Superior temporal gyrus (tissue), 1 donor: Measurements from ENCODE around the gene CDH18.

Experiments used
- DNase-seq: peaks from one replicate; pipeline ENCODE4 v3.0.0-alpha.2; 2016; ENCODE audit errors: extremely low spot score

Gene CDH18

DNA sequence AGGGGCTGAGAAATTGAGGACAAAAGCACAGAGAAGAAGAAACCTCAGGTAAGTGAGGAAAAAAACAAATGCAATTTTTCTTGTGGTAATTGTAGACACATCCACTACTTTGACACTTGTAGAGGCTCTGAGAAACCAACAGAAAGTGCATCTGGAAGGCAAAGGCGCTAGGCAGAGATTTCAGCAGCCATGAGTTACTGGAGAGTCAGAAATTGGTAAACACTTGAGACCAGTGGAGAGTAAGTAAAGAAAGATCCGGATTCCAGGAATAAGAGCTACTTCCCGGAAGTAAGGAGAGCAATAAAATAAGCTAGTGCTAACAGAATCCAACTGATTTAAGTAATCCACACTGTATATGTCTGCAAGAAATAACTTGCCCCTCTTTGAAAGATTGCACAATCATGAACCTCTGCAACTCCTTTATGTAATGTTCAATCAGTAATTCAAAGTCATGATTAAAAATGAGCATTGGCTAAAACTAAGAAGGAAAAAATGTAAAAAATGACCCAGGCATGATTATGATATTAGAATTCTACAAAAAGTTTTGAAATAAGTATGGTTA is 382.1 kb downstream of the CDH18 start:
- DNase-seq = no peak

DNA sequence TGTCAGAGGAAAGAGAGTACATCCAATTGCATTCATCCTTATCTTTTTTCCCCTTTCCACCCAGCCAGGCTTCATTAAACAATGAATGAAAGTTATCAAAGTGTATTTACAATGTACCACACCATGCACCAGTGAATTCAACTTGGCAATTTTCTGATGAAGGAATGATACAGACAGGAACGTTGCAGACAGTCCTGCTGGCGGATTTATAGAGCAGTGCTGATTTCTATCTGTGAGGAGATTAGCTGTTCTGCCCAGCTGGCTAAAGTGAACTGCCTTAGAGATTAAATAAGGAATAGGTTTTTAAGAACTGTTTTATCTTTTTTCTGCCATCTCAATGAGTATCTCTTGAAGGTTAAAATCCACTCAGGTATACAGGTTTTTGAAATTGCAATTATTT is 403.9 kb downstream of the CDH18 start:
- no peak for DNase-seq

DNA sequence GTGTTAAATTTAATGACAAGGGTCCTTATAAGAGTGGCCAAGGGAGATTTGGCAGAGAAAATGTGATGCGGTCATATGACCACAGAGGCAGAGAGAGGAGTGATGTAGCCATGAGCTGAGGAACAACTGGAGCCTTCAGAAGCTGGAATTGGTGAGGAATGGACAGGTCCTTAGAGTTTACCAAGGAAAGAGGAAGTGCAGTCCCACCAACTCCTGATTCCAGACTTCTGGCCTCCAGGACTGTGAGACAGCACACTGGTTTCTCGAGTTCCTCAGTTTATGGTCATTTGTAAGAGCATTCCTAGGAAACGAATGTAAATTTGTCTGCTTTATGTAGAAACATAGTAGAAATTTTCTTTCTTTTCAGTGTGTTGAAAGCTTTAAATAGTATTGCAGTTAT is 410.1 kb downstream of the CDH18 start:
- no peak for DNase-seq

DNA sequence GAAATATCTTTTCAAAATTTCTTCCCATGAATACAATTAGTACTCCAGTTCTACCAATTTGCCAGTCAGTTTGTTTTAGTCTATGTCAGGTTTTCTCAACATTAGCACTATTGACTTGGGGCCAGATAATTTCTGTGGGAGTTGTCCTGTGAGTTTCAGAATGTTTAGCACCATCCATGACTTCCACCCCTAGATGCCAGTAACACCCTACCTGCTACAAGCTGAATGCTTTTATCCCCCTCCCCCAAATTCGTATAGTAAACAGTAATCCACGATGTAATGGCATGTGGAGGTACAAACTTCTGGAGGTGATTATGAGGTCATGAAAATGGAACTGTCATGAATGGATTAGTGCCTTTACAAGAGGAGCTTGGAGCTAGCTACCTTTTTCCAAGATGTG is 420.0 kb downstream of the CDH18 start:
- DNase-seq = no peak

DNA sequence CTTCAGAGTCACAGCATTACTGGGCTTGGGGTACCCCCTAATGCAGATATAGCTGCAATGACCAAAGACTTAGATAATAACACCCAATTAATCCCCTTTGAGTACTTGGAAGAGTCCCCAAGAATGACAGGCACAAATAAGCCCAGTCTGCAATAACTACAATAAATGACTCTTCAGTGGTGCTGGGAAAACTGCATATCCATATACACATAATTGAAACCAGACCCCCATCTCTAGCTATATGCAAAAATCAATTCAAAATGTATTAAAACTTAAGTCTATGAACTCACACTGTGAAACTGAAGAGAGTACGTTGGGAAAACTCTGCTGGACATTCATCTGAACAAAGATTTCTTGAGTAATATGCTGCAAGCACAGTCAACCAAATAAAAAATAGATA is 422.5 kb downstream of the CDH18 start:
- DNase-seq = no peak

DNA sequence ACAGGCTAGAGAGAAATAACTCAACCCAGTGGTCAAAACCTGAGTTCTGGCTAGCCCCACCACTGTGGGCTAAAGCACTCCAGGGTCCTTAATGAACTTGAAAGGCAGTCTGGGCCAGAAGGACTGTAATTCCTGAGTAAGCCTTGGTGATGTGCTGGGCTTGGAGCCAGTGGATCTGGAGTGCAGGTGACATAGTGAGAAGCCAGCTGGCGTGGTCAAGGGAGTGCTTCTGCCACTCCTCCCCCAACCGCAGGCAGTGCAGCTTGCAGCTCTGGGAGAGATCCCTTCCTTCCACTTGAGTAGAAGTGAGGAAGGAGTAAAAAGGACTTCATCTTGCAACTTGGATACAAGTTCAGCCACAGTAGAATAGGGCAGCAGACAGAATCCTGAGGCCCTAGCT is 424.0 kb downstream of the CDH18 start:
- DNase-seq = no peak

DNA sequence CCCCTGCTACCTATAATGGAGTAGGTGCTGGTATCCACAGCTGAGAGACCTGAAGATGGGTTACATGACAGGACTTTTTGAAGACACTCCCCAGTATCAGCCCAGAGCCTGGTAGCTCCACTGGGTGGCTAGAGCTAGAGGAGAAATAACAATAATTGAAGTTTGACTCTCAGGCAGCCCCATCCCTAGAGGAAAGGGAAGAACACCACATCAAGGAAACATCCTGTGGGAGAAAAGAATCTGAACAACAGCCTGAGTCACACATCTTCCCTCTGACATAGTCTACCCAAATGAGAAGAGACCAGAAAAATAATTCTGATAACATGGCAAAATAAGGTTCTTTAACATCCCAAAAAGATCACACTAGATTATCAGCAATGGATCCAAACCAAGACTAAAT is 432.1 kb downstream of the CDH18 start:
- no peak for DNase-seq

DNA sequence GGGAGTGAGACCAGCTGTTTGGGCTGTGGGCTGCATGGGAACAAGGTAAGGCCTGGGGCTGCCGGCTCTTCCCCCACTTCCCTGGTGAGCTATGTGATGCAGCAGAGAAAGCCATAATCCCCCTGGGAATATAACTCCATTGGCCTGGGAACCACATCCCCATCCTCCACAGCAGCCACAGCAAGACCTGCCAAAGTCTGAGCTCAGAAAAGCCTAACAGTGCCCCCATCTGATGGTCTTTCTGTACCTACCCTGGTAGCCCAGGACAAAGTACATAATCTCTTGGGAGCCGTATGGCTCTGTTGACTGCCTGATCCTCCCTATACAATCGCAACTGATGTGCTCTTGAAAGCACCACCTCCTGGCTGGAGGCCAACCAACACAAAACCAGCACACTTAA is 432.6 kb downstream of the CDH18 start:
- no peak for DNase-seq

DNA sequence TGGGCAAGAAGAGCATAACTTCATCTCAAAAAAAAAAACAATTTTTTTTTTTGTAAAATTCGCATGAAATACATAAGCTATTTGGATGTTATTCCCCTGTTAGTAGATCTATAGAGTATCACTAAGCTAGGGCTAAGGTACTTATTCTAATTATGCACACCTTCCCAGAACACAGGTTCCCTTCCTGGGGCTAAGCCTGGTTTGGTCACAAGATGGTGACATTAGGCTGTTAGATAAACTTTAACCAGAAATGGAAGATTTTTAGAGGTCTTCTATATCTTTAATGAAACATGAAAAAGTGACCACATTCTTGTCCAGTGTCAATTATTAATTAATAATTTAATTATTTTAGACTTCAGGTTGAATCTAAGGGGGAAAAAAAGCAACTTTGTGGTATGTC is 433.5 kb downstream of the CDH18 start:
- no peak for DNase-seq

DNA sequence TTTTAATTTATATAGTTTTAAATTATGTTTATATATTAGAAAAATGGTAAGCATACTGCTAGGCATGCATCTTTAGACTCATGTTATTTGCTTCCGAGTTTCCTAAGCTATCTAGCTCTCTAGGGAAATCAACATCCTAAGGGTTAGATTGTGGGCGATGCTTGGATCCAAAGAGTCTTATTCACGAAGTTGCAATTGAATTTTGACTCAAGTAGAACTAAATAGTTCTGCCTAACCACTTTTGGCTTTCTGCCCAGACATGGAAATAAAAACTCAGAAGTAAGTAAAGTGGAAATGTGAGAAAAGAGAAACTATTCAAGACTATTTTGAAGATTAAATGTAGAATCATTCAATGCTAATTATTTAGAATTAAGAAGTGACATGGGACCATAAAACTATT is 440.4 kb downstream of the CDH18 start:
- DNase-seq = peak; percentile 51

DNA sequence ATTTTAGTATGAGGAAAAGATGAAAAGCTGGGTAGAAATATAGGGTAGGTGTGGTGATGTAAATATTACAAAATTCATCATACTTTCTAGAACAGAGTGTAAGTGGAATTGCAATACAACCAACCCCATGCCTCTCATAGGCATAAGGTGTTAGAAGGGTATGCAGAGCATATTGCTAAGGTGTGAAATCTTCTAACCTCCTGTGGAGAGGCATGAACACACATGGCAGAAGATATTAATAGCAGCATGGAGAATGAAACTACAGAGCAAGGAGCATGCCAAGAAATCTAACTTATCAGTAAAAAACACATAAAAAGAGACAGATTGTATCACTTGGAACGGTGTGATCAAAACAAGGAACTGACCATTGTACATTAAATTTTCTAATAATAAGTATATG is 441.5 kb downstream of the CDH18 start:
- no peak for DNase-seq

DNA sequence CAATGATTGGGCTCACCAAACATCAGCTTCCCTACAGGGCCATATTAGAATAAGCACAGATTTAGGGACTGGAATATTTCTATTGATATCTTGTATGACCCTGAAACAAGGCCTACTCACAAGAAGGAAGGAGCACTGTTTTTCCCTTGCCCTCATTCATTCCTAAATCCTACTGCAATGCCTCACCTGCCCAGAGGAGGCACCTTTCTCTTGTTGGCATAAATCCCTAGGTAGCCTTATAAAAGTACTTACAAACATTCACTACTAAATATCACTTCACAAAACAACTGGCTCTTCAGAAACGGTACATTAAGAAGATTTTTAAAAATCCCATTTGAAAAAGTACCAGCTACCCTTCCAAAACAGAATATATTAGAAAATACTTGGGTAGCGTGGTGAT is 449.4 kb downstream of the CDH18 start:
- no peak for DNase-seq

DNA sequence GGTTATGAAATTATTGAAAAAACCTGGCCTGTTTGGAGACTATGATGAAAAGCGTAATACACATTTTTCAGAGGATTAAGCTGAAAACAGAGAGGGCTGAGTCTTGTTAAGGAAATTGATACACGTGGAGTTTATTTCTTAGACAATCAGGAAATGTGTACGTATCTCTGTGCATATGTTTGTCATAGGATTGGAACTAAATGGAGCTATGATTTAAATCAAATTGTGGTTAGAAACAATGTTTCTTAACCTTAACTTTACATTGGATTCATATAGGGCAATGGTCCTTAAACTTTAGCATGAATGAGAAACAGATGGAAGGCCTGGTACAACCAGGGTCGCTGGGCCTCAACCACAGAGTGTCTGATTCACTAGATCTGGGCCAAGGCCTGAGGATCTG is 451.6 kb downstream of the CDH18 start:
- DNase-seq = no peak

DNA sequence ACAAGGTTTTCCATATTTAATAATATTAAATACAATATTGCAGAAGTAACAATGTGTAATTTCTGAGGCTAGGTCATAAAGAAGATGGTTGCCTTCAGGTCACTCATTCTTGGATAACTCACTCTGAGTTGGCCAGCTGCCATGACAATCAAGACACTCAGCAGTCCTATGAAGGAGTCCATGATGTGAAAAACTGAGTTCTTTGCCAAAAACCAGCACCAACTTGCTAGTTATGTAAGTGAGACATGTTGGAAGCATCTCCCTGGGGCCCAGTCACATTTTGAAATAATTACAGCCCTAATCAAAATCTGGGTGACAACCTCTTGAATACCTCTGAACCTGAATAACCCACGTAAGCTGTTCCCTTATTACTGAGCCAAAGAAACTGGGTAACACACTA is 453.2 kb downstream of the CDH18 start:
- DNase-seq = no peak

DNA sequence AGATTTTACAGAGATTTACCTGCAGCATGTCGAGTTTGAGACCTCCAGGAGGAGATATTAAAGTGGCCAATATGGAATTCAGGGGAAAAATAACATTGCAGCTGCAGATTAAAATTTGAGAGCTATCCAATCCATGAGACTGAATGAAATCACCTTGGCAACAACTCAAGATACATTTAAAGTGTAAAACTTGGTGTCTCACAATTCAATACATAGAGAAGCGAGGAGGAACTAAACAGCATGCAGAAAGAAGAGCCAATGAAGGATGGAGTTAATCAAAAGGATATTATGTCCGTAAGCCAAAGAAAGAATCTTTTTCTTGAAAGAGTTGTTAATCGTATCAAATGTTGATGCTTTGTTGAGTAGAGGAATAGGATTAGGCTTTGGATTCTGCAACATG is 455.1 kb downstream of the CDH18 start:
- DNase-seq = no peak

DNA sequence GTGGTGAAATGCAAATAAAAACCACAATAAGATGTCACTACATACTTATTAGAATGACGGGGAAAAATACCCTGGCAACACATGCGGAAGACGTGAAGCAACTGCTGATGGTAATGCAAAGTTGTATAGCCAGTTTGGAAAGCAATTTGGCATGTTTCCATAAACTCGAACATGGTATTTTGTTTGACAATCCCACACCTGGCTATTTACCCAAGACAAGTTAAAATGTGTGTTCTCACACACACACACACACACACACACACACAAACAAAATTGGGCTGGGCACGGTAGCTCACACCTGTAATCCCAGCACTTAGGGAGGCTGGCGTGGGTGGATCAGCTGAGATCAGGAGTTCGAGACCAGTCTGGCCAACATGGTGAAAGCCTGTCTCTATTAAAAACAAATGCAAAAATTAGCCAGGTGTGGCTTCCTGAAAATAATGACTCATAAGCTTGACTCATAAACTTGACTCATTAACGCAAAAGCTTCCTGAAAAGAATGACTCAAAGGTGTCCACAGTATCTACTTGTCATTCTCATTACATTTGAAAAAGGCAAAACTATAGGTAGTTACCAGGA is 456.5 kb downstream of the CDH18 start:
- no peak for DNase-seq

DNA sequence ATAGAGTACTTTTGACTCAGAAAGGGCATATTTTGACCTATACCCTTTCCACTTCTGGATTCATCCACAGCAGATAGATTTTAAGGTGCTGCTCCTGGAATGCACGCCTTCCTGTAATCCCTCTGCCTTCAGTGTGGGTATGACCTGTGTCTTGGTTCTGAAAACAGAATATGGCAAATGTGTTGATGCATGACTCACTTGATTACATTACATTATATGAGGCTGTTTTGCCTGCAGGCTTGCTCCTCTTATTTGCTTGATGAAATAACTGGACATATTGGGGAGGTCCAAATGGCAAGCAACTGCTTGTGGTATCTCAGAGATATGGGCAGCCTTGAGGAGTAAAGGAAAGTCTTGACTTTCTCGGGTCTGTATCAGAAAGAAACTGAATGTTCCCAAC is 468.6 kb downstream of the CDH18 start:
- no peak for DNase-seq

DNA sequence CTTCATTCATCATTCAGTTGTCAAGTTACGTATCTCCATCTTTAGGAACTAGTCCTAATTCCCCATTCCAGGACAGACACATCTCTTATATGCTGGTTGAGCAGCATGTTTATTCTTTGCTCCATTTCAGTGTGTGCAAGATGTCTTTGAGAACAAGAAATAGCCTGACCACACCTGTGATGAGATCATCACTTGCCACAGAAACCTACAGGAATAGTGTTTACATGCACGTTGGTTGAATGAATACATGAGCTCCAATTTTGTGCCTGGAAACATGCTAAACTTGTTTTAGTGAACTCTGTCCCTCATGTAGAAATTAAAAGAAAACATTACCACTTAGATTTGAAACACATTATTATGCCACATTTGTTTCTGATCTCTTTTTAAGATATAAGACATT is 489.1 kb downstream of the CDH18 start:
- DNase-seq = no peak

DNA sequence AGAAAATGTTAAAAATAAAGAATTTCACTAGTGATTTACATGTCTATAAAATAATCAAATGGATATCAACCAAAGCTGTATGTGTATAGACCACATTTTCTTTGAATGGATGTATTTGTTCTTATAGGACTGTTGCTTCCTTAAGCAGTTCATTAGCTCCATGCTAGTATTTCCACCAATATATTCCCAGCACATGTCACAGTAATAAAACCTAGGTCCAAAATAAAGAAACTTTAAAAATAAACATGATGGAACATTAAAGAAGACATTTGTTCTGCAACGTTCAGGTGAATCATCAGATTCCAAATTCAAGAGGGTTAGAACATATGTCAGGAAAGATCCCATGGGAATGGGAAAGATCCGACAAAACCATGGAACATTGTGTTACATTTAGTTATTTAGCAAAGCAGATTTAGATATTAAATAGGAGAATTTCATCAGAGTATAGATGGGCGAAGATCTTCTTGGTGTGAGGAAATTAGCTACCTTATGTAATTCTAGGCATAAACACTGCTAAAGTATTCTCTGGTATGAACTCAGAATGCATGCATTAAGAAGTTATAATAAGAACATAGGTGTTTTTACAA is 490.7 kb downstream of the CDH18 start:
- peak; percentile 26 for DNase-seq

DNA sequence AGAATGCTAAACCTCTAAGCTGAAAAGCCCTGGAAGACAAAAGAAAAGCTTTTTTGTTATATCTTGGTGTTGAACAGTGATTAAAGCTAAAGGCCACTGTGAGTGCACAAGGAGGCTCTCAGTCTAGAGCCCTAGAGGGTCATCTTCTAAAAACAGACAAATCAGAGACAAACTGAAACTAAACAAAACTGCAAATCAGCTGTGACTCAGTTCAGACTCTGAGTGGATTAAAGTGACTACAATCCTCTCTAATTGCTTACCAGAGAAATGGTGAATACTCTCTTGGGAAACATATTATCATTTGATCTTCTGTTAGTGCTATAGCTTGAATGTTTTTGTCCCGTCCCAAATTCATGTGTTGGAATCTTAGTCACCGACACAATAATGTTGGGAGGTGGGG is 491.9 kb downstream of the CDH18 start:
- DNase-seq = no peak

DNA sequence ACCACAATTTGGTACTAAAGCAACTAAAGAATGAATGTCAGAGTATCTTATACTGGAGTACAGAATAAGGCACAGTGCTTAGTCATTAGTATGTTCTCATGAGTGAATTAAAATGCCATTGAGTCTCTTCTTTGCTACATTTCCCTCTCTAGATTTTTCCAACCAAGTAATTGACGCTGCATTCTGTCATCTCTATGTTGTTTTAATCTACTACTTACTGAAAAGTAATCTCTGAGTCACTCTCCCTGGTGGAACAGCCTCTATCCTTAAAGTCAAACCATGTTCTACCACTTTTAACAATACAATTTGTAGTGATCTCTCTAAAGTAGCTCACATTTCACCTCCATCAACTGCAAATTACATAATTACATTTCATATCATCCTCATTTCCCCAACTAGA is 495.1 kb downstream of the CDH18 start:
- no peak for DNase-seq

DNA sequence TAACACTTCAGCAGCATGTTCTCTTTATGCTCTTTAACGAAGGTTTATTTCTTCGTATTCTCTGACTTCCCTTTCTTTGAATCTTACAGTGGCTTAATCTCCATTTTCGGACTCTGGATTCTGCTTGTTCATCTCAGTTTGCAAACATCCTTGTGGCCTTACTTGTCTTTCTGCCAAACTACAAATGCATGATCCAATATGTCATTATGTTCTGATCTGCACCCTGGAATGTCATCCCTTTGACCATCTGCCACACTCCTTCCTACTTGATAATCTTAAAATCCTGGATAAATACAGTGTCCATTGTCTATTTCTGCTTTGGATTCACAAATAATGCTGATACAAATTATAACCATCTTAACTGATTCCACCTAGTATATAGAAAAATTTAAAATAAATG is 499.2 kb downstream of the CDH18 start:
- DNase-seq = no peak

DNA sequence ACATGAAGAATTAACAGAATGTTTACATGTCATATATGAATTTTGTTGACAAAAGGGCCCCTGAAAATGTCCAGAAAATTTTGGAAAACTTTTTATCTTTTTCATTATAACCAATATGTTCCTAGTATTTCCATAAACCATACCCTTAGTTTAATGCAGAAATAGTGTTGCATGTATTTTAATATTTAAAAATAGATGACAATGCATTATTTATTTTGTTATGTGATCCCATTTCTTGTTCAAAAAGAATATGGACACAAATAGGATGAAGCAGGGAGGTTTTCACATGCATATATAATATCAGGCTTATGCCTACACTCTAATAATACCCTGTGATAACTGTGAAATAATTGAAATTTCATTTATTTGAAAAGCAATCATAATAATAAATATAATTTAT is 500.5 kb downstream of the CDH18 start:
- DNase-seq = no peak

DNA sequence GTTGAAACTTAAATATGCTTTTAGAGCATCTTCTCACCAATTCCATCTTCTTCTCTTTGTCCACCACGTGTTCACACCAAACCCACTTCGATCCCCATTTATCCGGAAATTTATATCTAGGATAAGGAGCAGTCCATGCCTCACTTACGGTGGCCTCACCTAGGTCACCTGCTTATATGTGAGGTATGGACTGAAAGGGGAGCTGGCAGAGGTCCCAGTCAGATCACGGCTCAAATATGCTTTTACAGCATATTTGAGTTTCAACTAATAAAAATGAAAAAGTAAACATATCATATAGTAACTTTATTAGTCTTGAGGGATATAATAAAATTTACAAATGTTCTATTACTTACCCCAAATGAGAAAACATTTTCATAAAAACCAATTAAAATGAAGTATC is 508.4 kb downstream of the CDH18 start:
- DNase-seq = no peak
